HL-60 (cell line): ENCODE measurements around the gene CDH22.

Source experiments
- CTCF ChIP-seq: IDR thresholded peaks from one replicate; pipeline ENCODE4 v1.5.1; 2011; ENCODE audit warnings: low read length, control low read depth, inconsistent platforms; ENCODE audit not compliant: insufficient read depth
- GABPA ChIP-seq: IDR thresholded peaks from 2 replicates; pipeline ENCODE4 v1.6.1; 2012; ENCODE audit warnings: low read depth
- POLR2AphosphoS5 ChIP-seq: IDR thresholded peaks from 2 replicates; pipeline ENCODE4 v1.6.1; 2012; ENCODE audit warnings: low read depth
- TF ChIP-seq, protein P1 (sequence below): IDR thresholded peaks from 2 replicates; pipeline ENCODE4 v1.6.1; 2012; ENCODE audit warnings: low read depth; ENCODE audit not compliant: insufficient replicate concordance

GRCh38 chr20:46172455-46172854 is 135.8 kb downstream of the CDH22 start:
- TF ChIP-seq CTCF: no peak
- TF ChIP-seq, protein P1, sequence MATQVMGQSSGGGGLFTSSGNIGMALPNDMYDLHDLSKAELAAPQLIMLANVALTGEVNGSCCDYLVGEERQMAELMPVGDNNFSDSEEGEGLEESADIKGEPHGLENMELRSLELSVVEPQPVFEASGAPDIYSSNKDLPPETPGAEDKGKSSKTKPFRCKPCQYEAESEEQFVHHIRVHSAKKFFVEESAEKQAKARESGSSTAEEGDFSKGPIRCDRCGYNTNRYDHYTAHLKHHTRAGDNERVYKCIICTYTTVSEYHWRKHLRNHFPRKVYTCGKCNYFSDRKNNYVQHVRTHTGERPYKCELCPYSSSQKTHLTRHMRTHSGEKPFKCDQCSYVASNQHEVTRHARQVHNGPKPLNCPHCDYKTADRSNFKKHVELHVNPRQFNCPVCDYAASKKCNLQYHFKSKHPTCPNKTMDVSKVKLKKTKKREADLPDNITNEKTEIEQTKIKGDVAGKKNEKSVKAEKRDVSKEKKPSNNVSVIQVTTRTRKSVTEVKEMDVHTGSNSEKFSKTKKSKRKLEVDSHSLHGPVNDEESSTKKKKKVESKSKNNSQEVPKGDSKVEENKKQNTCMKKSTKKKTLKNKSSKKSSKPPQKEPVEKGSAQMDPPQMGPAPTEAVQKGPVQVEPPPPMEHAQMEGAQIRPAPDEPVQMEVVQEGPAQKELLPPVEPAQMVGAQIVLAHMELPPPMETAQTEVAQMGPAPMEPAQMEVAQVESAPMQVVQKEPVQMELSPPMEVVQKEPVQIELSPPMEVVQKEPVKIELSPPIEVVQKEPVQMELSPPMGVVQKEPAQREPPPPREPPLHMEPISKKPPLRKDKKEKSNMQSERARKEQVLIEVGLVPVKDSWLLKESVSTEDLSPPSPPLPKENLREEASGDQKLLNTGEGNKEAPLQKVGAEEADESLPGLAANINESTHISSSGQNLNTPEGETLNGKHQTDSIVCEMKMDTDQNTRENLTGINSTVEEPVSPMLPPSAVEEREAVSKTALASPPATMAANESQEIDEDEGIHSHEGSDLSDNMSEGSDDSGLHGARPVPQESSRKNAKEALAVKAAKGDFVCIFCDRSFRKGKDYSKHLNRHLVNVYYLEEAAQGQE: no peak
- no peak for TF ChIP-seq POLR2AphosphoS5
- no peak for TF ChIP-seq GABPA
